GM23248 (cell line): ENCODE data around the gene ADM5. TPM values are rescaled to one million over a fixed set of nuclear protein-coding genes. Genes with fewer than 3 reads are reported as not detected.
A peak's percentile ranks its signal among the peaks of the same experiment; 100 is the strongest.

Source experiments
- DNase-seq: peaks from one replicate; pipeline ENCODE4 v3.0.0-alpha.2; 2015
- H2AFZ ChIP-seq: fragments of 200-600 bp; sonication (generic); 2 replicates; pipeline ENCODE4 v1.6.1; 2016; ENCODE audit warnings: antibody characterized with exemption
- H3F3A ChIP-seq: fragments of 200-600 bp; sonication (generic); 2 replicates; pipeline ENCODE4 v1.6.1; 2016; ENCODE audit warnings: mild to moderate bottlenecking, antibody characterized with exemption, mixed run types; ENCODE audit not compliant: insufficient read depth
- H3K27ac ChIP-seq: fragments of 200-600 bp; sonication (generic); 2 replicates; pipeline ENCODE4 v1.5.1; 2016; ENCODE audit warnings: mild to moderate bottlenecking
- H3K27me3 ChIP-seq: fragments of 200-600 bp; sonication (generic); replicated peaks from 2 replicates; pipeline ENCODE4 v1.6.1; 2016; ENCODE audit warnings: mild to moderate bottlenecking; ENCODE audit not compliant: insufficient read depth
- H3K36me3 ChIP-seq: fragments of 200-600 bp; sonication (generic); 2 replicates; pipeline ENCODE4 v1.6.1; 2016; ENCODE audit warnings: low read depth, mild to moderate bottlenecking
- H3K4me1 ChIP-seq: fragments of 200-600 bp; sonication (generic); 2 replicates; pipeline ENCODE4 v1.6.1; 2016; ENCODE audit warnings: mild to moderate bottlenecking; ENCODE audit not compliant: insufficient read depth
- H3K4me2 ChIP-seq: fragments of 200-600 bp; sonication (generic); one replicate; pipeline ENCODE4 v1.6.1; 2016; ENCODE audit warnings: mild to moderate bottlenecking; ENCODE audit not compliant: unreplicated experiment
- H3K4me3 ChIP-seq: fragments of 200-600 bp; sonication (generic); 2 replicates; pipeline ENCODE4 v1.5.1; 2016; ENCODE audit warnings: mild to moderate bottlenecking
- H3K79me2 ChIP-seq: fragments of 200-600 bp; sonication (generic); 2 replicates; pipeline ENCODE4 v1.6.1; 2016; ENCODE audit warnings: mild to moderate bottlenecking; ENCODE audit not compliant: insufficient read depth
- H3K9ac ChIP-seq: fragments of 200-600 bp; sonication (generic); 2 replicates; pipeline ENCODE4 v1.6.1; 2016; ENCODE audit warnings: mild to moderate bottlenecking
- H3K9me2 ChIP-seq: fragments of 200-600 bp; sonication (generic); 2 replicates; pipeline ENCODE4 v1.6.1; 2016; ENCODE audit warnings: mixed run types, mild to moderate bottlenecking, moderate library complexity; ENCODE audit not compliant: insufficient read depth
- H3K9me3 ChIP-seq: fragments of 200-600 bp; sonication (generic); one replicate; pipeline ENCODE4 v1.6.1; 2017; ENCODE audit warnings: low read depth
- H4K20me1 ChIP-seq: fragments of 200-600 bp; sonication (generic); 2 replicates; pipeline ENCODE4 v1.6.0; 2016; ENCODE audit not compliant: insufficient read depth
- EZH2 ChIP-seq: fragments of 200-600 bp; sonication (generic); IDR thresholded peaks from 2 replicates; pipeline ENCODE4 v1.6.1; 2018; ENCODE audit warnings: antibody characterized with exemption, mild to moderate bottlenecking; ENCODE audit not compliant: insufficient read depth, poor library complexity, severe bottlenecking
- EZH2phosphoT487 ChIP-seq: fragments of 200-600 bp; sonication (generic); IDR thresholded peaks from 2 replicates; pipeline ENCODE4 v1.6.1; 2018; ENCODE audit warnings: antibody characterized with exemption, moderate library complexity, mild to moderate bottlenecking, low read depth; ENCODE audit not compliant: insufficient read depth
- WGBS, 2 experiments: methylation state at CpG; one replicate each; pipeline ENCODE4 v1.1.6; 2015 to 2017; ENCODE audit warnings: low lambda C conversion rate in 2 of 2, low coverage in 1 of 2; ENCODE audit errors: missing lambda C conversion rate in 2 of 2; 5-methylcytosine and 5-hydroxymethylcytosine counted together
- in situ Hi-C: fragments of 300-500 bp; cut with MboI; formaldehyde crosslinking; loops from 2 replicates; pipeline ENCODE4 v1.15.0; 2020
- polyA plus RNA-seq: library from polyadenylated mRNA; unstranded; fragments of >200 nt; fragmentation: Nextera tagmentation; extraction: Ambion mirVana; gene quantifications from 2 replicates; pipeline ENCODE4 v1.2.1, GENCODE V29; 2016
- total RNA-seq: library from RNA; depleted of rRNA; stranded (reverse); fragments of >200 nt; shearing (Covaris generic); gene quantifications from 2 replicates; pipeline ENCODE4 v1.2.3, GENCODE V29; 2014

ADM5 gene
- total and polyA plus RNA-seq, 2 experiments from 2014 or later = 0.10 TPM; not detected in 1

DNA sequence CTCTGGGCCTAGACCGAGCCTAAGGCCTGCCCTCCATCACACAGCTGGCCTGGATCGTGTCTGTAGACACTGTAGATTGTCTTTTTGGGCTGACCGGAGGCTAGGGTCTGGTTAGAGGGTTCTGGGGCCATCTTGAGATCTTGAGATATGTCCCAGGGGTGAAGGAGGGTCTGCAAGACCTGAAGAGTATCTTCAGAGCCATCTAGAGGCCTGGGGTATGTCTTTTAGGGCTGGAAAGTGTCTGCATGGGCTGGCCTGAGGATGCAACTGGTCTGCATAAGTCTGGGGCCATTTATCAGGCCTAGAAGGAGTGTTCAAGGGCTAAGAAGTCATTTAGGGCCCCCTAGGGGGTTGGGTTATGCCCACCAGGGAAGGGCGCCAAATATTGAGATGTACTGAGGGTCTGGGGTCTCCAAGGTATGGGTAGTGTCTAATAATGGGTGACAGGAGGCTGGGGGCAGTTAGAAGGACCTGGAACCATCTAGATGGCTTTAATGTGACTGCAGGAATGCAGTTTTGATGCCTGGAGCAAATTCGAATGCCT is 46.8 kb upstream of the ADM5 start:
- Histone ChIP-seq H3K27me3 (no peaks in the 10 kb centered on the region), H3K4me1 (peaks cover 14% of the 10 kb centered on the region), H3K4me3 (peak overlapping the region; percentile 95), H3K4me2 (peak overlapping the region; percentile 92), H3K79me2 (peaks cover 76% of the 10 kb centered on the region), H3K9ac (peak overlapping the region; percentile 99), H3K9me2 (no peaks in the 10 kb centered on the region), H3K27ac (peak overlapping the region; percentile 82), H2AFZ (peak overlapping the region; percentile 67), H3F3A (peaks cover 8% of the 10 kb centered on the region), H3K36me3 (no peaks in the 10 kb centered on the region), H3K9me3 (no peaks in the 10 kb centered on the region), H4K20me1 (no peaks in the 10 kb centered on the region)
- in situ Hi-C loops = no loop called here
- TF ChIP-seq EZH2 (no peak), EZH2phosphoT487 (no peak)
- 1 to 2% methylated on average over 5 of the region's 5 CpGs for WGBS, 2 experiments
- DNase-seq = no peak

DNA sequence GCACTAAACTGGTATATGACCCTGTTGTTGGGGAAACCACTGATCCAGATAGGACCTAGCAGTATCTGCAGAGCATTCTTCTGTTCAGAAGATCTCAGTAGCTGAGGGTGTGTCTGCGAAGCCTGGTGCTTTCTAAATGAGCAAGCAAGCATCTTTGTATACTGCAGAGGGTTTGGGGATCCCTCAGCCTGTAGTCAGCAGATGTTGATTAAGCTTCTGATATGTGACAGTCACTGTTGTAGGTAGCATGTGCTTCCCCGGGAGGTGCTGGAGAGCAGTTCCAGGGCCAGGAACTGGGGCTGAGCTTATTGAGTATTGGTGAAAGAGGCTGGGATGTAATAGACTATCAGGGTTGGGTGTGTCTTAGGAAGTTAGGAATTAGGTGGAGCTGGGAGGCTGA is 45.9 kb upstream of the ADM5 start:
- in situ Hi-C loops = no loop called here
- 55 to 61% methylated on average over 2 of the region's 2 CpGs for WGBS, 2 experiments
- H3K9ac ChIP-seq = peak overlapping the region; percentile 99

DNA sequence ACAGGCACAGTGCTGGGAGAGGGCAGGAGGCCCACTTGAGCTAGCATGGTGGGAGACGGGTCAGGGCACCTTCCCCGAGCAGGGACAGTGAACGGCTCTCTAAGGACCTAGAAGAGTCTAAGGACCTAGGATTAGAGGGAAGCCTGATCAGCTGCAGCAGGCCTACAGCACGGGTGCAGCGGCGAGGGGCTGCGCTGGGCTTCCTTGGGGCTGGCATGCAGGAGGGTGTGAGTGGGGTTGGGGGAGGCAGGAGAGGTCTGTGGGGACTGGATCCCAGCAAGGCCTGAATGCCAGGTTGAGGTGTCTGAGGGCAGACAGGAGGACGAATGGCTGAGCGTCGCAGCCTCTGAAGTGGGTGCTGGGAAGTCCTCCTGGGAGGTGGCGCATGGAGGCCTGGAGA is 43.8 kb upstream of the ADM5 start:
- Histone ChIP-seq H4K20me1 (no peaks in the 10 kb centered on the region), H3F3A (peaks cover 8% of the 10 kb centered on the region), H3K27ac (no peak overlapping the region), H3K9ac (no peak overlapping the region), H3K4me3 (no peak overlapping the region), H3K4me1 (peaks cover 14% of the 10 kb centered on the region), H3K9me3 (no peaks in the 10 kb centered on the region), H3K36me3 (no peaks in the 10 kb centered on the region), H2AFZ (no peak overlapping the region), H3K27me3 (no peaks in the 10 kb centered on the region), H3K4me2 (no peak overlapping the region), H3K79me2 (peaks cover 81% of the 10 kb centered on the region), H3K9me2 (no peaks in the 10 kb centered on the region)
- no peak for TF ChIP-seq EZH2phosphoT487
- no peak for TF ChIP-seq EZH2
- 87 to 94% methylated on average over 11 of the region's 11 CpGs for WGBS, 2 experiments
- in situ Hi-C loops = no loop called here
- no peak for DNase-seq

More for the DNA sequence above, 45.9 kb upstream of the ADM5 start:
- H3K4me2 ChIP-seq = peak overlapping the region; percentile 92
- peak overlapping the region; percentile 95 for H3K4me3 ChIP-seq
- H4K20me1 ChIP-seq = no peaks in the 10 kb centered on the region
- no peaks in the 10 kb centered on the region for H3K9me3 ChIP-seq
- no peaks in the 10 kb centered on the region for H3K27me3 ChIP-seq
- H3K4me1 ChIP-seq = peaks cover 14% of the 10 kb centered on the region
- peaks cover 8% of the 10 kb centered on the region for H3F3A ChIP-seq
- peak overlapping the region; percentile 82; the same call in 1 of the 2 replicates for H3K27ac ChIP-seq
- TF ChIP-seq EZH2phosphoT487 (no peak), EZH2 (no peak)
- peak; percentile 35 for DNase-seq
- no peaks in the 10 kb centered on the region for H3K36me3 ChIP-seq
- peaks cover 77% of the 10 kb centered on the region for H3K79me2 ChIP-seq
- no peaks in the 10 kb centered on the region for H3K9me2 ChIP-seq
- H2AFZ ChIP-seq = no peak overlapping the region

DNA sequence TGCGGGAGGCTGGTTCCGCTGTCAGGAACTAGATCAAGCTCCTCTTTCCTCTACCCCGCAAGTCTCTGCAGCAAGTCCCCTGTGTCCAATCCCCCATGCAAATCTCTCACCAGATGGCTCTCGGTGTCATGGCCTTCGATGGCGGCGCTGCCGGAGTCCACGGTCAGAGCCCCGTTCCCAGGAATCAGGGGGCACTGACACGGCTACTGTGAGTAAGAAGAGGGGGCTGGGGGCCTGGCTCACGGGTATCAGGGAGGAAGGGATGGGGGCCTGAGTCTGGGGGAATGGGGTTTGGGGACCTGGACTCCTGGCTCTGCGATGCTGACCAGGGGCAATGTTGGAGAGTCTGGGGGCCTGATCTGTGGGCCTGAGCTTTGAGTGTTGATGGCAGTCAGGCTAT is 43.4 kb upstream of the ADM5 start:
- no peaks in the 10 kb centered on the region for H3K36me3 ChIP-seq
- 83 to 87% methylated on average over 13 of the region's 13 CpGs for WGBS, 2 experiments
- no peak for DNase-seq
- H3K79me2 ChIP-seq = peaks cover 81% of the 10 kb centered on the region
- H3K4me3 ChIP-seq = no peak overlapping the region
- peaks cover 14% of the 10 kb centered on the region for H3K4me1 ChIP-seq
- no peak overlapping the region for H2AFZ ChIP-seq
- H3K9me3 ChIP-seq = no peaks in the 10 kb centered on the region
- H3K27me3 ChIP-seq = no peaks in the 10 kb centered on the region
- H3K4me2 ChIP-seq = no peak overlapping the region
- no peak overlapping the region for H3K27ac ChIP-seq
- TF ChIP-seq EZH2 (no peak), EZH2phosphoT487 (no peak)
- H4K20me1 ChIP-seq = no peaks in the 10 kb centered on the region
- H3K9me2 ChIP-seq = no peaks in the 10 kb centered on the region
- in situ Hi-C loops = no loop called here
- peaks cover 5% of the 10 kb centered on the region for H3F3A ChIP-seq
- H3K9ac ChIP-seq = no peak overlapping the region

DNA sequence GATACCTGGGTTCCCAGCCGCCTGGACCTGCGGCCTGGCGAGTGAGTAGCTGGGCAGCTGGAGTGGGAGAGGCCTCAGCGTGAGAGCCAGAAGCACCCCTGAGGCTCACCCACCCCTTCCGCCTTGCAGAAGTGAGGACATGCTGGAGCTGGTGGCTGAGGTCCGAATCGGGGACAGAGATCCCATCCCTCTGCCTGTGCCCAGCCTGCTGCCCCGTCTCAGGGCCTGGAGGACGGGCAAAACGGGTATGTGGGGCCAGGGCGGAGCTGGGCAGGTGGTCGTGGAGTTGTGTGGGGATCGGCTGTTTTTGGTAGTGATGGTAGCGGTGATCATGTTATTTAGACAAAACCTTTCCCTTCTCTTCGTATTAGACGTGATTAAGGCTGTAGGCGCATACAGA is 42.8 kb upstream of the ADM5 start:
- H3K9me3 ChIP-seq = no peaks in the 10 kb centered on the region
- H3K27ac ChIP-seq = no peak overlapping the region
- peaks cover 81% of the 10 kb centered on the region for H3K79me2 ChIP-seq
- no peaks in the 10 kb centered on the region for H3F3A ChIP-seq
- in situ Hi-C loops = no loop called here
- no peak overlapping the region for H3K4me2 ChIP-seq
- no peak for DNase-seq
- 88 to 92% methylated on average over 17 of the region's 17 CpGs for WGBS, 2 experiments
- no peaks in the 10 kb centered on the region for H3K9me2 ChIP-seq
- no peak overlapping the region for H3K9ac ChIP-seq
- no peaks in the 10 kb centered on the region for H3K36me3 ChIP-seq
- H3K4me3 ChIP-seq = no peak overlapping the region
- H2AFZ ChIP-seq = no peak overlapping the region
- peaks cover 11% of the 10 kb centered on the region for H3K4me1 ChIP-seq
- H4K20me1 ChIP-seq = no peaks in the 10 kb centered on the region
- H3K27me3 ChIP-seq = no peaks in the 10 kb centered on the region
- TF ChIP-seq EZH2phosphoT487 (no peak), EZH2 (no peak)
